Bronchial epithelial cell (primary cell): ENCODE measurements around the gene LGALS7. TPM values are rescaled to one million over a fixed set of nuclear protein-coding genes. Genes with fewer than 3 reads are reported as not detected.
"Not testable (repeated sequence)": the region's sequence is repeated elsewhere in the genome, so short reads cannot be mapped to it uniquely, and the experiment has no call there.

ENCODE experiments used
- DNase-seq: peaks from one replicate; pipeline ENCODE4 v3.0.0-alpha.2; 2010; ENCODE audit warnings: low read depth
- FAIRE-seq: peaks from 2 replicates; lab custom pipeline; 2011; peaks lifted over from hg19 to GRCh38; lab: Jason Lieb, UNC
- H3K27me3 ChIP-seq: 2 replicates; pipeline ENCODE4 v1.5.1; 2011; ENCODE audit warnings: low read length; ENCODE audit not compliant: control insufficient read depth, insufficient read depth
- H3K36me3 ChIP-seq: 2 replicates; pipeline ENCODE4 v1.5.1; 2011; ENCODE audit warnings: low read length; ENCODE audit not compliant: control insufficient read depth, insufficient read depth
- H3K4me3 ChIP-seq: 2 replicates; pipeline ENCODE4 v1.5.1; 2011; ENCODE audit warnings: mild to moderate bottlenecking, low read depth, low read length, control low read depth
- CTCF ChIP-seq: IDR thresholded peaks from 2 replicates; pipeline ENCODE4 v1.5.1; 2011; ENCODE audit warnings: mild to moderate bottlenecking, moderate library complexity, low read length, control low read depth, inconsistent platforms; ENCODE audit not compliant: insufficient read depth, severe bottlenecking
- total RNA-seq: library from RNA; depleted of rRNA; stranded (reverse); fragments of >200 nt; gene quantifications from 2 replicates; pipeline ENCODE4 v1.2.1, GENCODE V29; 2014

LGALS7 gene
- total RNA-seq, 1 donor from 2014 or later: 406 TPM

- Histone ChIP-seq H3K36me3 (no peaks in the 10 kb centered on the region), H3K4me3 (no peak overlapping the region), H3K27me3 (no peaks in the 10 kb centered on the region)
- DNase-seq: peak; percentile 87
- FAIRE-seq: peak; percentile 89
- no peak for TF ChIP-seq CTCF
Observed at GRCh38 chr19:38786572-38787265, 13.4 kb upstream of the LGALS7 start.

- not testable (repeated sequence) for H3K4me3 ChIP-seq, FAIRE-seq, H3K27me3 ChIP-seq, H3K36me3 ChIP-seq, DNase-seq
Observed at GRCh38 chr19:38786061-38786460, 12.7 kb upstream of the LGALS7 start.

- no peak for TF ChIP-seq CTCF
Observed at GRCh38 chr19:38785187-38785699, 11.9 kb upstream of the LGALS7 start.

GRCh38 chr19:38784224-38784623 is 10.9 kb upstream of the LGALS7 start:
- FAIRE-seq (no peak), DNase-seq (no peak)
- no peak for TF ChIP-seq CTCF
- Histone ChIP-seq H3K36me3 (no peaks in the 10 kb centered on the region), H3K27me3 (no peaks in the 10 kb centered on the region), H3K4me3 (no peak overlapping the region)

More at GRCh38 chr19:38785187-38785699, 11.9 kb upstream of the LGALS7 start:
- Histone ChIP-seq H3K4me3 (no peak overlapping the region), H3K36me3 (no peaks in the 10 kb centered on the region), H3K27me3 (no peaks in the 10 kb centered on the region)
- FAIRE-seq: no peak
- no peak for DNase-seq

- not testable (repeated sequence) for H3K36me3 ChIP-seq, DNase-seq, FAIRE-seq, H3K27me3 ChIP-seq, H3K4me3 ChIP-seq
Observed at GRCh38 chr19:38782212-38782611, 8.9 kb upstream of the LGALS7 start.

GRCh38 chr19:38781058-38781457 is 7.7 kb upstream of the LGALS7 start:
- Histone ChIP-seq H3K4me3 (no peak overlapping the region), H3K36me3 (no peaks in the 10 kb centered on the region), H3K27me3 (no peaks in the 10 kb centered on the region)
- no peak for TF ChIP-seq CTCF
- no peak for FAIRE-seq
- no peak for DNase-seq

GRCh38 chr19:38780443-38780842 is 7.1 kb upstream of the LGALS7 start:
- H3K27me3 ChIP-seq: no peaks in the 10 kb centered on the region
- FAIRE-seq (no peak), DNase-seq (no peak)
- no peaks in the 10 kb centered on the region for H3K36me3 ChIP-seq
- H3K4me3 ChIP-seq: no peak overlapping the region
- TF ChIP-seq CTCF: no peak
